DMS79 treated with DMSO at 0.1 percent for 48 hours (cell line): Measurements from ENCODE around the gene LTBP1.

Experiments
- DNase-seq: peaks from one replicate; lab custom pipeline; 2025; lab: John Stamatoyannopoulos, UW

The LTBP1 gene

GRCh38 chr2:33267043-33267442 lies 320.3 kb downstream of the LTBP1 start:
- no peak for DNase-seq

- DNase-seq = no peak
Observed at GRCh38 chr2:33267756-33268155, 321.0 kb downstream of the LTBP1 start.

- no peak for DNase-seq
Observed at GRCh38 chr2:33268246-33268831, 321.6 kb downstream of the LTBP1 start.

- DNase-seq = no peak
Observed at GRCh38 chr2:33272001-33272400, 325.2 kb downstream of the LTBP1 start.

GRCh38 chr2:33273479-33273878 lies 326.7 kb downstream of the LTBP1 start:
- DNase-seq = no peak

- DNase-seq = no peak
Observed at GRCh38 chr2:33274524-33274923, 327.8 kb downstream of the LTBP1 start.

- DNase-seq = no peak
Observed at GRCh38 chr2:33275689-33276444, 329.1 kb downstream of the LTBP1 start.

- DNase-seq = peak; percentile 11
Observed at GRCh38 chr2:33277002-33277426, 330.3 kb downstream of the LTBP1 start.

GRCh38 chr2:33278245-33278943 lies 331.6 kb downstream of the LTBP1 start:
- DNase-seq = no peak

GRCh38 chr2:33284287-33284686 lies 337.5 kb downstream of the LTBP1 start:
- no peak for DNase-seq

- no peak for DNase-seq
Observed at GRCh38 chr2:33287507-33288005, 340.8 kb downstream of the LTBP1 start.

- peak; percentile 38 for DNase-seq
Observed at GRCh38 chr2:33288011-33288410, 341.3 kb downstream of the LTBP1 start.

- DNase-seq = peak; percentile 76
Observed at GRCh38 chr2:33289961-33290360, 343.2 kb downstream of the LTBP1 start.

GRCh38 chr2:33291278-33292013 lies 344.7 kb downstream of the LTBP1 start:
- peak; percentile 78 for DNase-seq

GRCh38 chr2:33292063-33292462 lies 345.3 kb downstream of the LTBP1 start:
- no peak for DNase-seq

- no peak for DNase-seq
Observed at GRCh38 chr2:33292981-33293595, 346.3 kb downstream of the LTBP1 start.

GRCh38 chr2:33298233-33298632 lies 351.5 kb downstream of the LTBP1 start:
- no peak for DNase-seq

GRCh38 chr2:33301355-33301754 lies 354.6 kb downstream of the LTBP1 start:
- no peak for DNase-seq

GRCh38 chr2:33302348-33302747 lies 355.6 kb downstream of the LTBP1 start:
- no peak for DNase-seq

GRCh38 chr2:33304032-33304864 lies 357.5 kb downstream of the LTBP1 start:
- DNase-seq = no peak
